Progenitor cell of endocrine pancreas (in vitro differentiated cells): ENCODE data around the gene MYPN. TPM values are rescaled to one million over a fixed set of nuclear protein-coding genes. Genes with fewer than 3 reads are reported as not detected.
"Not testable (repeated sequence)": the region's sequence is repeated elsewhere in the genome, so short reads cannot be mapped to it uniquely, and the experiment has no call there.

Experiments used
- DNase-seq: peaks from one replicate; pipeline ENCODE4 v3.0.0; 2021; ENCODE audit warnings: low spot score; ENCODE audit not compliant: unreplicated experiment
- H3K27ac Mint-ChIP-seq: 2 replicates; pipeline ENCODE4 v1.8.0; 2021; ENCODE audit warnings: mild to moderate bottlenecking, moderate library complexity, mixed read lengths
- H3K27me3 Mint-ChIP-seq: 2 replicates; pipeline ENCODE4 v1.8.0; 2021; ENCODE audit warnings: mixed read lengths
- H3K36me3 Mint-ChIP-seq: 2 replicates; pipeline ENCODE4 v1.8.0; 2022; ENCODE audit warnings: mixed read lengths; ENCODE audit not compliant: insufficient read depth
- H3K4me1 Mint-ChIP-seq: 2 replicates; pipeline ENCODE4 v1.8.0; 2021; ENCODE audit warnings: low read depth, mixed read lengths
- H3K4me3 Mint-ChIP-seq: 2 replicates; pipeline ENCODE4 v1.8.0; 2021; ENCODE audit warnings: low read depth, mild to moderate bottlenecking, moderate library complexity, mixed read lengths
- H3K9me3 Mint-ChIP-seq: 2 replicates; pipeline ENCODE4 v1.8.0; 2021; ENCODE audit warnings: low read depth, mixed read lengths
- CTCF ChIP-seq: fragments of 200-600 bp; sonication (generic); IDR thresholded peaks from one replicate; pipeline ENCODE4 v1.5.0; 2021; ENCODE audit warnings: antibody characterized with exemption, mild to moderate bottlenecking; ENCODE audit not compliant: unreplicated experiment
- total RNA-seq: library from RNA; stranded (reverse); gene quantifications from 2 replicates; pipeline ENCODE4 v1.2.1, GENCODE V29; 2021

MYPN gene
- total RNA-seq, 1 donor from 2014 or later = 0.05 TPM

- Mint-ChIP-seq H3K4me3 (no peak overlapping the region), H3K36me3 (no peaks in the 10 kb centered on the region), H3K4me1 (no peaks in the 10 kb centered on the region), H3K27ac (no peak overlapping the region), H3K27me3 (peaks cover 4% of the 10 kb centered on the region), H3K9me3 (peaks cover 10% of the 10 kb centered on the region)
- no peak for DNase-seq
- TF ChIP-seq CTCF = no peak
Measured at GRCh38 chr10:68188835-68189234, 79.5 kb downstream of the MYPN start.

- H3K4me3 Mint-ChIP-seq = no peak overlapping the region
- TF ChIP-seq CTCF = no peak
- no peaks in the 10 kb centered on the region for H3K36me3 Mint-ChIP-seq
- H3K9me3 Mint-ChIP-seq = peaks cover 10% of the 10 kb centered on the region
- H3K27me3 Mint-ChIP-seq = peaks cover 8% of the 10 kb centered on the region
- no peak overlapping the region for H3K27ac Mint-ChIP-seq
- H3K4me1 Mint-ChIP-seq = no peaks in the 10 kb centered on the region
- no peak for DNase-seq
Measured at GRCh38 chr10:68192113-68192512, 82.8 kb downstream of the MYPN start.

GRCh38 chr10:68194290-68194689, 85.0 kb downstream of the MYPN start:
- no peak overlapping the region for H3K4me3 Mint-ChIP-seq
- H3K27ac Mint-ChIP-seq = no peak overlapping the region
- H3K9me3 Mint-ChIP-seq = peaks cover 10% of the 10 kb centered on the region
- TF ChIP-seq CTCF = no peak
- peaks cover 7% of the 10 kb centered on the region for H3K27me3 Mint-ChIP-seq
- no peak for DNase-seq
- no peaks in the 10 kb centered on the region for H3K36me3 Mint-ChIP-seq
- H3K4me1 Mint-ChIP-seq = no peaks in the 10 kb centered on the region

- H3K27me3 Mint-ChIP-seq, H3K36me3 Mint-ChIP-seq, H3K27ac Mint-ChIP-seq, H3K9me3 Mint-ChIP-seq, DNase-seq, H3K4me1 Mint-ChIP-seq, H3K4me3 Mint-ChIP-seq: not testable (repeated sequence)
Measured at GRCh38 chr10:68195776-68196175, 86.5 kb downstream of the MYPN start.

GRCh38 chr10:68196701-68197100, 87.4 kb downstream of the MYPN start:
- Mint-ChIP-seq H3K9me3 (peaks cover 6% of the 10 kb centered on the region), H3K27me3 (peaks cover 7% of the 10 kb centered on the region), H3K36me3 (no peaks in the 10 kb centered on the region), H3K4me1 (peaks cover 5% of the 10 kb centered on the region), H3K27ac (no peak overlapping the region), H3K4me3 (no peak overlapping the region)
- TF ChIP-seq CTCF = no peak
- DNase-seq = no peak

GRCh38 chr10:68202960-68203353, 93.7 kb downstream of the MYPN start:
- DNase-seq = no peak
- Mint-ChIP-seq H3K27me3 (no peaks in the 10 kb centered on the region), H3K27ac (no peak overlapping the region), H3K4me1 (peaks cover 5% of the 10 kb centered on the region), H3K36me3 (no peaks in the 10 kb centered on the region), H3K9me3 (no peaks in the 10 kb centered on the region), H3K4me3 (no peak overlapping the region)
- no peak for TF ChIP-seq CTCF
